ENCODE results near the gene PPBP.

Gene PPBP

GRCh38 chr4:73988061-73988460 lies at the start of gene PPBP:
Gene PPBP (minus strand): TSS chr4:73988190. CDS start chr4:73988103, 87 bp downstream.
- DNase-seq (ENCODE audit: low spot score): no peak

DNA sequence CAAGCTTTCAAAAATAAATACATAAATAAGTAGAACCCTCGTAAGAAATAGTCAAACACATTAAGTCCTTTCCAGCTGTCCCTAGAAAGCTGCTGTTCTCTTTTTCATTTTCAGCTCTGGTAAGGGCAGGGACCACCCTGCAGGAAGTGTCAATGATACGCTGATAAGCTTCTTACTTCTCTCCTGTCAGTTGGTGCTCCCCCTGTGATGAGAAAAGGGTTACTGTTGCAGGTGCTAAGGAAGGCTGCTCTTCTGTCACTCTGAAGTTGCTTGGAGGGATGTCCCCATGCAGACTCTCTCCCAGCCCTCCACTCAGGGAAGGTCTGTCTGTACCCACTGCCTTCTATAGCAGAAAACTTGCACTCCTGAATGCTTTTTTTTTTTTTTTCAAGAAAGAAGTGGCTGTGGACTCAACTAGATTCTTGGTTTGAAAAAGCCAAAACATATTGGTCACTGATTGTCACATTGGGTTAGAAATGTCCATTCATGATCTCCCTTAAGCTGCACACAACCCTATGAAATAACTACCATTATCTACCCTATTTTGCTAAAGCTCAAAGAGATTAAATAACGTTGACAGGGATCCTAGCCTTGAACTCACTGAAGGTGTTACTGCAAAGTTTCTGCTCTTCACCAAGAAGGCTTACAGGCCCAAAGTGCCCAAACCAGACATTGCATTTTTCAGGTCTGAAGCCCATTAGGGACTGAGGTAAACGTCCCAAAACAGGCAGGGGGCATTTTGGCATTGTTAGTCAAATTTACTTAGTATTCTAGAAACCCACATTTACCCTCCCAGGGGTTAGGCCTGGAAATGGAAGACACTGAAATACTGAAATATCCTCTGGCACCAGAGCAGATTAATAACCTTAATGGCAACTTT lies 49.3 kb upstream of the PPBP start:
- no peak for DNase-seq (ENCODE audit: low spot score)

DNA sequence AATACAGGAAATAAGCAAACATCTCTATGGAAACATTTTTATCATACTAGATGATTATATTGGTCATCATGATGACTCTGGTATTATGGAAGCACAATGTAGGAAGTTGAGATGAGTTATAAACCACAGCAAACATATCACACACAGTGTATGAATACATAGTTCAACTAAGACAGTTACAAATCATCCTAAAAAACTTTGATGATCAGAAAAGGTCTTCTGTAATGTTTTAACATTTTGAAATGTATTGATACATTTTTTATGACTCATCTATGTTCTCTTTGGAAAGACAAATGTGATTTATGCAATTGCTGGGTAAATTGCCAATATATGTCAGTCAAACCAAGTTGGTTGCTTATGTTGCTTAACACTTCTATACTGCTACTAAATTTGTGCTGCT lies 45.7 kb upstream of the PPBP start:
- no peak for DNase-seq (ENCODE audit: low spot score)

DNA sequence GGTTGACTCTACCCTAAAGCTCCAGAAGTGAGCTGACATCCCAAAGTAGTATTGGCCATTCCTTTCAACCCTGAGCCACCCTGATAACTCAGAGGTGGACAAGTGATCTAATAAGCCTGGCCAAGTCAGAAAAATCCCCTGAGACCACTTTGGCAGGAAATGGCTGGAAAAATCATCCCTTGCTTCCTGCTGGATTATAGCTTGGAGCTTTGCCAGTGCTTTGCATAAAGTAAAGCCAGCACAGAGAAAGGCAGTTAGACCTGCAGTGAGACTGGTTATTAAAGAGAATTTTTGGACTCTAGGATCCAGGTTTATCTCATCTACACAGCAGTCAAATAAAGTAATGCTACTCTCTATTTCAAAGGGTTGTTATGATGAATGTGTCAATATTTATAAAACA lies 44.1 kb upstream of the PPBP start:
- DNase-seq (ENCODE audit: low spot score): no peak

DNA sequence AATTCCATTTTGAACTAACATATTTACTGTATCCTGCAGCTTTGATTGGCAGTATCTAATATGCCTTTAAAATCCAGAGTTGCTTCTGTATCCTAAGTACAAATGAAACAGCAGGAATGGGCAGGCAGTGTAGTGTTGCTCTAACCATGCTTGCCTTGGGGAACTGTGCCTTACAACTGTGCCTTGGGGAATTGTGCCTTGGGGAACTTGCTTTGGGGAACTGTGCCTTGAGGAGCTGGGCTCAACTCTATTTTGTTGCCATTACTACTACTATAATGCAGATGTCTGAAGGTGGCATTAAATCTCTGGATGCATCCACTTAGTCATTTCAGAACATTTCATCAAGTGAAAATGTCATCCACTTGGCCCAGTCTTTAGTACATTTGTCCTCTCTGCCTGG lies 43.6 kb upstream of the PPBP start:
- DNase-seq (ENCODE audit: low spot score): no peak

DNA sequence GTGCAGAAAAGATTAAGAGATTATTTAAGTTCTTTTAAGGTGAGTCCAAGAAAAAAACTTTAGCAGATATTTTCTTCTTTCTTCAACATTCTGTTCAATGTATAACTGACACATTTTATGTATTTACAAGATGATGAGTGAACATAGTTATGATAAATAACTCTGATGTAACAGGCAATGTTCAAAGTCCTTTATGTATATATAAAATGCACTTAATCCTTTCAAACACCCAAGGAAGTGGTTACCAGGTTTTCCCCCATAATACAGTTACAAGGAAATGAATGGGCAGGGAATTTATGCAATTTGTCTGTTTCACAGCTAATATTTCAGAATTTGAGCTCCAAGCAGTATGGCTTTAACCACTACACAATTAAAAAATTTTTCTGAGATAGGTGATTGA lies 42.3 kb upstream of the PPBP start:
- no peak for DNase-seq (ENCODE audit: low spot score)

DNA sequence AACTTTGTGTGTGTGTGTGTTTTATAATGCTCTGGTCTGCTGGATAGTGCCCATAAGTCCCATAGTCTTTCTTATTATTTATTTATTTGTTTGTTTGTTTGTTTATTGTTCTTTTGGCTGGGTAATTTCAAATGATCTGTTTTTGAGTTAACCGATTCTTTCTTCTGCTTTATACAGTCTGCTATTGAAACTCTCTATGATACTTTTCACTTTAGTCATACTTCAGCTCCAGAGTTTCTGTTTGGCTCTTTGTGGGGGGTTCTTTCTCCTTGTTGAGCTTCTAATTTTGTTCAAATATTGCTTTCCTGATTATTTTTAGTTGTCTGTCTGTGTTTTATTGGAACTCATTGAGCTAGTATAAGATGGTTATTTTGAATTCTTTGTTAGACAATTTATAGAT lies 40.5 kb upstream of the PPBP start:
- no peak for DNase-seq (ENCODE audit: low spot score)

DNA sequence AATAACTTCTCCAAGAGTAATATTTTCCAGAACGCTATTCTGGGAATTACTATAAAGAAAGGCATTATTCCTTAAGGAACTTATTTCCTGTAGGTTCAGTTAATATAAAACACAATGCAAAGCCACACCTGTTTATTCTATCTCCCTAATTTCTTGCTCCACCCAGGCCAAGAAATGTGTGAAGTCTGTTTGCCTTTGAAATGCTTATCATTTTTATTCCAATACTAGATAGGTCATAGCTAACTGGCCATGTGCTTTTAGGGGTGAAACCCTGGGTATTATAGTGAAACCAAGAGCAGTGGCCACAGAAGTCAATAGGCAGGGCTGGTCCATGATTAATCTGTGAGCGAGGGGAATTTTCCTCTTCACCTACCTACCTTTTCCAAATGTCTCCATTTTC lies 35.7 kb upstream of the PPBP start:
- no peak for DNase-seq (ENCODE audit: low spot score)

- DNase-seq (ENCODE audit: low spot score): no peak
These were observed 33.6 kb upstream of the PPBP start for GRCh38 chr4:74021601-74022000.

- DNase-seq (ENCODE audit: low spot score): no peak
These were observed 30.8 kb upstream of the PPBP start for GRCh38 chr4:74018771-74019170.

GRCh38 chr4:74018116-74018515 lies 30.1 kb upstream of the PPBP start:
- DNase-seq (ENCODE audit: low spot score): no peak

GRCh38 chr4:74016068-74016467 lies 28.1 kb upstream of the PPBP start:
- DNase-seq (ENCODE audit: low spot score): no peak

- no peak for DNase-seq (ENCODE audit: low spot score)
These were observed 27.3 kb upstream of the PPBP start for GRCh38 chr4:74015126-74015780.

DNA sequence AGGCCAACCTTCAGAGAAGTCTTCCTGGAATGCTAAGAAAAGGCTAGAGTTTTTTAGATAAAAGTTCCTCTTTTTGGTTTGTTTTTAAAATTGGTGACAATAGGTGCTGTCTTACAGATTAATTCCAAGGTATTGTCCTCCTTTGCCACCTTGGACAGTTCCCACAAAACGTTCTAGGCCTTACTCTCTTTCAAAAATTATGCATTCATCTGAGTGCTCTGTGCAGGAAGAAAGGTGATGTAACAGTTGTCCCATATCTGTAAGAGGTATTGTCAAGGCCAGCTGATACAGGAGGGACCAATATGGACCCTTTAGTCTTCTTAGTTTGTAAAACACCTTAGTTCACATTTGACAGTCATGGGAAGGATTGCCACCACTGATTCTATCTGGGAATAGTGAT lies 26.3 kb upstream of the PPBP start:
- DNase-seq (ENCODE audit: low spot score): no peak

- no peak for DNase-seq (ENCODE audit: low spot score)
These were observed 25.3 kb upstream of the PPBP start for GRCh38 chr4:74013264-74013663.

DNA sequence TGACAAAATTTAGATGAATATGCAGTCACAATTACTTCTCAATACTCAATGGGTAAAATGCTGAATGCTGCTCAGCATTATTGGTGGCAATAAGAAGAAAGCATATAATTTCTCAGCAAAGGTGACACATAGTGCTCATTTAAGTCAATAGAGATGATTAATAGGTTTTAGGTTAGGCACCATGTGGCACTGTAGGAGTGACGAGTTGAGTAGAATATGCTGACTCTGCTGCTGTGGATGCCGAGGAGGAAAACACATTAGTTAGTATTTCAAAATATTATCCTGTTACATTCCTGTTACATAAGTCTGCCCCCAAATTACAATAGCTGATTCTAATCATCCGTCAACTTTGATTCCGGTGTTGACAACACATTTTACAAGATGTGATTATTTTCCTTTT lies 24.1 kb upstream of the PPBP start:
- DNase-seq (ENCODE audit: low spot score): no peak

- DNase-seq (ENCODE audit: low spot score): no peak
These were observed 21.3 kb upstream of the PPBP start for GRCh38 chr4:74009307-74009706.

DNA sequence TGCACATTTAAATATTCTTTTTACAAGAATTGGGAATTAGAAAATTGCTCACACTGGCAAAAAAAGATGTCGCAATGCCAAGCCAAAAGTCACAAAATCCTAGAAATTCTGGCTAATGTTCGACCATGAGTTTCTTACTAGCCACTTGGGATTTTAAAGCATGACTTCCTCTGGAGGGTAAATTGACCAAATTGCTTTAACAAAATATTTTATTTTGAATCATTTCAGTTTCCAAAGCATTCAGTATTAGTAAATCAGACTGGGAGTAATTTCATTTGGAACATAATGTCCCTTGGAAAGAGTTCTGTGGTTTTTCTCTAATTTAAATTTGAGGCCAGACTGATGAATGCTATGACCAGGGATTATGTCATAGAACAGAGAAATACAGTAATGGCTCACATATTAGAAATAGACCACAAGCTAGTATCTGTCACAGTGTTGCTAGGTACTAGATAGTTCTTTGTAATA lies 18.1 kb upstream of the PPBP start:
- no peak for DNase-seq (ENCODE audit: low spot score)

- DNase-seq (ENCODE audit: low spot score): no peak
These were observed 17.5 kb upstream of the PPBP start for GRCh38 chr4:74005528-74005927.

DNA sequence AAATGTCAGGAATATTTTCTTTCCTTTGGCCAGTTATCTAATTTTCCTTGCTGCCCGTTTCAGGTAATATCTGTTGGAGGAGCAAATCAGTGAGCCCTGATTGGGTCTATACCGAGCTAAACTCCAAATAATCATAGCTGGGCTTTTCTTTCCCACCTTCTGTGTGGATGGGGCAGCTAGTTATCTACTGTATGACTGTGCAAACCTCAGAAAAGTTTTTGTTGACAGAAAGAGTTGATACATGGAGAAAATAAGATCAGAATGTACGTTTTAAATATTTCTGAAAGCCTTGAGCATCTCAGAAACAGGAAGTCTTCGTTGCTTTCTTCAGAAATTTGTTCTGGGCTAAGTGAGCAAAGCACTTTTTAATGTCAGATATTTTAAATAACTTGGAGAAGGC lies 16.7 kb upstream of the PPBP start:
- DNase-seq (ENCODE audit: low spot score): no peak

- no peak for DNase-seq (ENCODE audit: low spot score)
These were observed 12.3 kb upstream of the PPBP start for GRCh38 chr4:74000301-74000700.

- no peak for DNase-seq (ENCODE audit: low spot score)
These were observed 10.3 kb upstream of the PPBP start, which contains the start of gene CXCL5 for GRCh38 chr4:73998040-73999011. Gene CXCL5 (minus strand): TSS chr4:73998677. CDS start chr4:73998581, 96 bp downstream.

Data from hematopoietic multipotent progenitor cell treated with erythropoietin and hydrocortisone succinate and interleukin-3 and kit ligand, for 15 days (in vitro differentiated cells).